Activated CD4-positive, alpha-beta memory T cell treated with anti-CD3 and anti-CD28 coated beads, Interleukin-2, amount 10 ng/mL, durations not matched to agents 7 days and 5 days (primary cell): ENCODE results near the gene MYOM1. TPM values are rescaled to one million over a fixed set of nuclear protein-coding genes. Genes with fewer than 3 reads are reported as not detected.
"Not testable (repeated sequence)": the region's sequence is repeated elsewhere in the genome, so short reads cannot be mapped to it uniquely, and the experiment has no call there.

Experiments
- CTCF ChIA-PET: fragments of 350-600 bp; sonication (Branson Sonifier 250); formaldehyde crosslinking; loops from one replicate; lab custom pipeline; 2021; ENCODE audit warnings: antibody characterized with exemption, inconsistent platforms; lab: Charles Lee
- POLR2A ChIA-PET: fragments of 350-600 bp; sonication (Branson Sonifier 250); formaldehyde crosslinking; loops from one replicate; lab custom pipeline; 2021; ENCODE audit warnings: antibody characterized with exemption; lab: Charles Lee
- DNase-seq: peaks from one replicate; pipeline ENCODE4 v3.0.0-alpha.2; 2020
- H3K27ac Mint-ChIP-seq: one replicate; pipeline ENCODE4 v1.8.0; 2021; ENCODE audit warnings: mild to moderate bottlenecking, mixed read lengths
- H3K27me3 Mint-ChIP-seq: one replicate; pipeline ENCODE4 v1.8.0; 2021; ENCODE audit warnings: mixed read lengths
- H3K36me3 Mint-ChIP-seq: one replicate; pipeline ENCODE4 v1.8.0; 2021; ENCODE audit warnings: low read depth, mixed read lengths
- H3K4me1 Mint-ChIP-seq: one replicate; pipeline ENCODE4 v1.8.0; 2021; ENCODE audit warnings: mixed read lengths
- H3K4me3 Mint-ChIP-seq: one replicate; pipeline ENCODE4 v1.8.0; 2021; ENCODE audit warnings: mild to moderate bottlenecking, mixed read lengths
- H3K9me3 Mint-ChIP-seq: one replicate; pipeline ENCODE4 v1.8.0; 2021; ENCODE audit warnings: mixed read lengths
- total RNA-seq, 2 experiments: library from RNA; stranded (reverse); gene quantifications; one replicate each; pipeline ENCODE4 v1.2.3, GENCODE V29; 2021

MYOM1 gene
- total RNA-seq, 2 experiments from 2014 or later: 1.7 to 2.4 TPM

GRCh38 chr18:3213300-3214059 is 6.3 kb downstream of the MYOM1 start:
- H3K36me3 Mint-ChIP-seq: no peaks in the 10 kb centered on the region
- ChIA-PET POLR2A (interaction anchor here (0.8 kb wide), 1 partner anchor 35 kb away, joined by 3 read pairs; the partner anchor contains the start of gene MYL12A), CTCF (interaction anchor here (0.8 to 1.5 kb wide), 2 partner anchors 219 to 453 kb away, joined by 3 read pairs; no protein-coding TSS in a partner anchor)
- no peaks in the 10 kb centered on the region for H3K9me3 Mint-ChIP-seq
- DNase-seq: no peak
- H3K4me1 Mint-ChIP-seq: peaks cover 20% of the 10 kb centered on the region
- no peak overlapping the region for H3K27ac Mint-ChIP-seq
- no peak overlapping the region for H3K4me3 Mint-ChIP-seq
- H3K27me3 Mint-ChIP-seq: no peaks in the 10 kb centered on the region

- Mint-ChIP-seq H3K4me1 (peaks cover 20% of the 10 kb centered on the region), H3K27me3 (no peaks in the 10 kb centered on the region), H3K9me3 (no peaks in the 10 kb centered on the region), H3K27ac (no peak overlapping the region), H3K4me3 (no peak overlapping the region), H3K36me3 (no peaks in the 10 kb centered on the region)
- ChIA-PET POLR2A (no interaction called here), CTCF (interaction anchor here (1.5 kb wide), 1 partner anchor 218 kb away, joined by 3 read pairs; no protein-coding TSS in a partner anchor)
- DNase-seq: no peak
These were observed 7.1 kb downstream of the MYOM1 start for GRCh38 chr18:3212657-3213056.

- H3K9me3 Mint-ChIP-seq: peaks cover 1% of the 10 kb centered on the region
- no peak overlapping the region for H3K4me3 Mint-ChIP-seq
- H3K27ac Mint-ChIP-seq: no peak overlapping the region
- CTCF ChIA-PET: interaction anchor here (0.6 kb wide), 1 partner anchor 13 kb away, joined by 3 read pairs; no protein-coding TSS in a partner anchor
- POLR2A ChIA-PET: no interaction called here
- H3K4me1 Mint-ChIP-seq: peaks cover 20% of the 10 kb centered on the region
- H3K27me3 Mint-ChIP-seq: no peaks in the 10 kb centered on the region
- DNase-seq: no peak
- H3K36me3 Mint-ChIP-seq: no peaks in the 10 kb centered on the region
These were observed 8.4 kb downstream of the MYOM1 start for GRCh38 chr18:3211236-3211992.

- ChIA-PET POLR2A (interaction anchor here (1.0 kb wide), 1 partner anchor 37 kb away, joined by 3 read pairs; no protein-coding TSS in a partner anchor), CTCF (no interaction called here)
- H3K4me1 Mint-ChIP-seq: peaks cover 20% of the 10 kb centered on the region
- H3K27ac Mint-ChIP-seq: no peak overlapping the region
- H3K9me3 Mint-ChIP-seq: peaks cover 5% of the 10 kb centered on the region
- peaks cover 4% of the 10 kb centered on the region for H3K36me3 Mint-ChIP-seq
- H3K27me3 Mint-ChIP-seq: no peaks in the 10 kb centered on the region
- H3K4me3 Mint-ChIP-seq: no peak overlapping the region
- no peak for DNase-seq
These were observed 9.8 kb downstream of the MYOM1 start for GRCh38 chr18:3209859-3210569.

GRCh38 chr18:3207565-3207964 is 12.2 kb downstream of the MYOM1 start:
- Mint-ChIP-seq H3K36me3 (peaks cover 7% of the 10 kb centered on the region), H3K27me3 (peaks cover 1% of the 10 kb centered on the region), H3K4me3 (no peak overlapping the region), H3K4me1 (peaks cover 7% of the 10 kb centered on the region), H3K27ac (no peak overlapping the region), H3K9me3 (peaks cover 12% of the 10 kb centered on the region)
- DNase-seq: no peak
- ChIA-PET CTCF (no interaction called here), POLR2A (no interaction called here)

GRCh38 chr18:3205239-3205638 is 14.5 kb downstream of the MYOM1 start:
- Mint-ChIP-seq H3K27ac (no peak overlapping the region), H3K36me3 (peaks cover 7% of the 10 kb centered on the region), H3K9me3 (peaks cover 16% of the 10 kb centered on the region), H3K4me1 (peaks cover 6% of the 10 kb centered on the region), H3K4me3 (no peak overlapping the region), H3K27me3 (peaks cover 1% of the 10 kb centered on the region)
- DNase-seq: no peak
- ChIA-PET POLR2A (no interaction called here), CTCF (no interaction called here)

GRCh38 chr18:3199942-3200645 is 19.7 kb downstream of the MYOM1 start:
- Mint-ChIP-seq H3K4me1 (no peaks in the 10 kb centered on the region), H3K27me3 (peaks cover 11% of the 10 kb centered on the region), H3K9me3 (peaks cover 14% of the 10 kb centered on the region), H3K4me3 (no peak overlapping the region), H3K27ac (no peak overlapping the region), H3K36me3 (peaks cover 3% of the 10 kb centered on the region)
- ChIA-PET POLR2A (no interaction called here), CTCF (no interaction called here)
- no peak for DNase-seq

GRCh38 chr18:3198260-3198860 is 21.4 kb downstream of the MYOM1 start:
- Mint-ChIP-seq H3K27me3 (peaks cover 15% of the 10 kb centered on the region), H3K9me3 (peaks cover 13% of the 10 kb centered on the region)
- H3K27ac Mint-ChIP-seq, H3K4me1 Mint-ChIP-seq, H3K36me3 Mint-ChIP-seq, POLR2A ChIA-PET, H3K4me3 Mint-ChIP-seq, CTCF ChIA-PET, DNase-seq: not testable (repeated sequence)

- H3K4me1 Mint-ChIP-seq: no peaks in the 10 kb centered on the region
- no peak overlapping the region for H3K4me3 Mint-ChIP-seq
- ChIA-PET CTCF (no interaction called here), POLR2A (interaction anchor here (0.6 kb wide), 1 partner anchor 134 kb away, joined by 3 read pairs; no protein-coding TSS in a partner anchor)
- H3K36me3 Mint-ChIP-seq: no peaks in the 10 kb centered on the region
- DNase-seq: no peak
- H3K9me3 Mint-ChIP-seq: peaks cover 3% of the 10 kb centered on the region
- peaks cover 14% of the 10 kb centered on the region for H3K27me3 Mint-ChIP-seq
- H3K27ac Mint-ChIP-seq: no peak overlapping the region
These were observed 24.7 kb downstream of the MYOM1 start for GRCh38 chr18:3194947-3195612.

- ChIA-PET POLR2A (no interaction called here), CTCF (interaction anchor here (1.0 kb wide), 1 partner anchor 9 kb away, joined by 3 read pairs; no protein-coding TSS in a partner anchor)
- no peaks in the 10 kb centered on the region for H3K4me1 Mint-ChIP-seq
- DNase-seq: no peak
- no peak overlapping the region for H3K27ac Mint-ChIP-seq
- peaks cover 8% of the 10 kb centered on the region for H3K27me3 Mint-ChIP-seq
- no peak overlapping the region for H3K4me3 Mint-ChIP-seq
- no peaks in the 10 kb centered on the region for H3K9me3 Mint-ChIP-seq
- no peaks in the 10 kb centered on the region for H3K36me3 Mint-ChIP-seq
These were observed 26.4 kb downstream of the MYOM1 start for GRCh38 chr18:3193331-3193730.

GRCh38 chr18:3192752-3193151 is 27.0 kb downstream of the MYOM1 start:
- H3K27me3 Mint-ChIP-seq: peaks cover 8% of the 10 kb centered on the region
- no peaks in the 10 kb centered on the region for H3K4me1 Mint-ChIP-seq
- H3K4me3 Mint-ChIP-seq: no peak overlapping the region
- ChIA-PET CTCF (interaction anchor here (1.0 kb wide), 1 partner anchor 10 kb away, joined by 3 read pairs; no protein-coding TSS in a partner anchor), POLR2A (interaction anchor here (0.9 kb wide), 1 partner anchor 548 kb away, joined by 3 read pairs; no protein-coding TSS in a partner anchor)
- H3K36me3 Mint-ChIP-seq: no peaks in the 10 kb centered on the region
- DNase-seq: no peak
- H3K27ac Mint-ChIP-seq: no peak overlapping the region
- H3K9me3 Mint-ChIP-seq: no peaks in the 10 kb centered on the region
